WTC11 (cell line): ENCODE measurements around the gene LENEP. TPM values are rescaled to one million over a fixed set of nuclear protein-coding genes. Genes with fewer than 3 reads are reported as not detected.

Experiments used
- ATAC-seq: fragments of 200-7000 bp; cut with Tn5 transposase; 2 replicates; pipeline ENCODE4 v1.10.0; 2021; ENCODE audit warnings: mild to moderate bottlenecking, moderate library complexity
- CTCF ChIA-PET: fragments of 300-600 bp; sonication (Branson Sonifier 250); formaldehyde crosslinking; loops from one replicate; lab custom pipeline; 2021; ENCODE audit warnings: antibody characterized with exemption; lab: Charles Lee
- POLR2A ChIA-PET: fragments of 350-600 bp; sonication (Branson Sonifier 250); formaldehyde crosslinking; loops from one replicate; lab custom pipeline; 2021; ENCODE audit warnings: antibody characterized with exemption; lab: Charles Lee
- DNase-seq: peaks from one replicate; pipeline ENCODE4 v3.0.0; 2021; ENCODE audit warnings: low spot score
- H3K27ac Mint-ChIP-seq: 2 replicates; pipeline ENCODE4 v1.8.0; 2021; ENCODE audit warnings: mixed read lengths
- H3K27me3 Mint-ChIP-seq: 2 replicates; pipeline ENCODE4 v1.8.0; 2021; ENCODE audit warnings: low read depth, mild to moderate bottlenecking, moderate library complexity, mixed read lengths
- H3K36me3 Mint-ChIP-seq: 2 replicates; pipeline ENCODE4 v1.8.0; 2021; ENCODE audit warnings: mixed read lengths
- H3K4me1 Mint-ChIP-seq: 2 replicates; pipeline ENCODE4 v1.8.0; 2022; ENCODE audit warnings: mixed read lengths
- H3K4me3 Mint-ChIP-seq: 2 replicates; pipeline ENCODE4 v1.8.0; 2021; ENCODE audit warnings: mild to moderate bottlenecking, moderate library complexity, mixed read lengths
- H3K9me3 Mint-ChIP-seq: 2 replicates; pipeline ENCODE4 v1.8.0; 2021; ENCODE audit warnings: mixed read lengths
- ATF2 ChIP-seq: sonication (generic); formaldehyde crosslinking; IDR thresholded peaks from 2 replicates; pipeline ENCODE4 v1.8.1; 2022; ENCODE audit warnings: low read depth, missing genetic modification reagents, borderline replicate concordance
- CREB1 ChIP-seq: sonication (generic); formaldehyde crosslinking; IDR thresholded peaks from 2 replicates; pipeline ENCODE4 v1.8.0; 2023; ENCODE audit warnings: mild to moderate bottlenecking, missing genetic modification reagents
- EMX1 ChIP-seq: fragments of 250-450 bp; sonication (Bioruptor Pico); IDR thresholded peaks from 2 replicates; pipeline ENCODE4 v1.8.0; 2021; ENCODE audit warnings: mild to moderate bottlenecking
- ERG ChIP-seq: fragments of 250-450 bp; sonication (Bioruptor Pico); IDR thresholded peaks from 2 replicates; pipeline ENCODE4 v1.8.0; 2021; ENCODE audit warnings: mild to moderate bottlenecking
- ESRRA ChIP-seq: sonication (generic); formaldehyde crosslinking; IDR thresholded peaks from 2 replicates; pipeline ENCODE4 v1.8.1; 2022; ENCODE audit warnings: mild to moderate bottlenecking, missing genetic modification reagents, borderline replicate concordance
- ETV6 ChIP-seq: sonication (generic); formaldehyde crosslinking; IDR thresholded peaks from 2 replicates; pipeline ENCODE4 v1.8.1; 2022; ENCODE audit warnings: mild to moderate bottlenecking, missing genetic modification reagents
- FOXK1 ChIP-seq: sonication (generic); formaldehyde crosslinking; IDR thresholded peaks from 2 replicates; pipeline ENCODE4 v1.8.0; 2022; ENCODE audit warnings: mild to moderate bottlenecking, moderate library complexity, missing genetic modification reagents
- GABPB1 ChIP-seq: sonication (generic); formaldehyde crosslinking; IDR thresholded peaks from 2 replicates; pipeline ENCODE4 v1.8.1; 2023; ENCODE audit warnings: mild to moderate bottlenecking, missing genetic modification reagents
- MAX ChIP-seq: sonication (generic); formaldehyde crosslinking; IDR thresholded peaks from 2 replicates; pipeline ENCODE4 v1.8.0; 2022; ENCODE audit warnings: mild to moderate bottlenecking, missing genetic modification reagents
- MYBL2 ChIP-seq: sonication (generic); formaldehyde crosslinking; IDR thresholded peaks from 2 replicates; pipeline ENCODE4 v1.8.1; 2023; ENCODE audit warnings: mild to moderate bottlenecking, moderate library complexity, missing genetic modification reagents
- NFE2L1 ChIP-seq: sonication (generic); formaldehyde crosslinking; IDR thresholded peaks from 2 replicates; pipeline ENCODE4 v1.8.1; 2023; ENCODE audit warnings: missing genetic modification reagents
- NR1H2 ChIP-seq: sonication (generic); formaldehyde crosslinking; IDR thresholded peaks from 2 replicates; pipeline ENCODE4 v1.9.0; 2021; ENCODE audit warnings: mild to moderate bottlenecking, moderate library complexity, missing genetic modification reagents
- RELA ChIP-seq: sonication (generic); formaldehyde crosslinking; IDR thresholded peaks from 2 replicates; pipeline ENCODE4 v1.8.1; 2022; ENCODE audit warnings: missing genetic modification reagents, mild to moderate bottlenecking, borderline replicate concordance
- RORB ChIP-seq: fragments of 250-450 bp; sonication (Bioruptor Pico); IDR thresholded peaks from 2 replicates; pipeline ENCODE4 v1.9.0; 2021; ENCODE audit warnings: mild to moderate bottlenecking
- ZNF121 ChIP-seq: sonication (generic); formaldehyde crosslinking; IDR thresholded peaks from 2 replicates; pipeline ENCODE4 v1.8.0; 2023; ENCODE audit warnings: missing genetic modification reagents
- ZNF138 ChIP-seq: sonication (generic); formaldehyde crosslinking; conservative IDR thresholded peaks from 2 replicates; pipeline ENCODE4 v1.8.1; 2022; ENCODE audit warnings: mild to moderate bottlenecking, moderate library complexity, missing genetic modification reagents
- ZNF219 ChIP-seq: sonication (generic); formaldehyde crosslinking; IDR thresholded peaks from 2 replicates; pipeline ENCODE4 v1.8.0; 2023; ENCODE audit warnings: missing genetic modification reagents, mild to moderate bottlenecking, borderline replicate concordance
- ZNF263 ChIP-seq: sonication (generic); formaldehyde crosslinking; IDR thresholded peaks from 2 replicates; pipeline ENCODE4 v1.8.1; 2022; ENCODE audit warnings: low read depth, mild to moderate bottlenecking, moderate library complexity, missing genetic modification reagents
- ZNF396 ChIP-seq: fragments of 250-450 bp; sonication (Bioruptor Pico); IDR thresholded peaks from 2 replicates; pipeline ENCODE4 v1.8.0; 2021; ENCODE audit warnings: mild to moderate bottlenecking, moderate library complexity, borderline replicate concordance
- ZNF671 ChIP-seq: fragments of 250-450 bp; sonication (Bioruptor Pico); IDR thresholded peaks from 2 replicates; pipeline ENCODE4 v1.8.0; 2021; ENCODE audit warnings: mild to moderate bottlenecking
- total RNA-seq: library from RNA; stranded (reverse); gene quantifications from 3 replicates; pipeline ENCODE4 v1.2.3, GENCODE V29; 2021
- TF ChIP-seq, protein P1 (sequence below): sonication (generic); formaldehyde crosslinking; IDR thresholded peaks from 2 replicates; pipeline ENCODE4 v1.8.0; 2022; ENCODE audit warnings: missing genetic modification reagents
- TF ChIP-seq, protein P2 (sequence below): fragments of 250-450 bp; sonication (Bioruptor Pico); IDR thresholded peaks from 2 replicates; pipeline ENCODE4 v1.9.0; 2021; ENCODE audit warnings: moderate library complexity, mild to moderate bottlenecking, inconsistent platforms, borderline replicate concordance
- TF ChIP-seq, protein P3 (sequence below): sonication (generic); formaldehyde crosslinking; IDR thresholded peaks from 2 replicates; pipeline ENCODE4 v1.8.1; 2022; ENCODE audit warnings: mild to moderate bottlenecking, moderate library complexity, missing genetic modification reagents
- TF ChIP-seq, protein P4 (sequence below): sonication (generic); formaldehyde crosslinking; IDR thresholded peaks from 2 replicates; pipeline ENCODE4 v1.8.0; 2022; ENCODE audit warnings: mild to moderate bottlenecking, missing genetic modification reagents

LENEP gene
- total RNA-seq, 1 experiment from 2014 or later, result 1.2 TPM

DNA sequence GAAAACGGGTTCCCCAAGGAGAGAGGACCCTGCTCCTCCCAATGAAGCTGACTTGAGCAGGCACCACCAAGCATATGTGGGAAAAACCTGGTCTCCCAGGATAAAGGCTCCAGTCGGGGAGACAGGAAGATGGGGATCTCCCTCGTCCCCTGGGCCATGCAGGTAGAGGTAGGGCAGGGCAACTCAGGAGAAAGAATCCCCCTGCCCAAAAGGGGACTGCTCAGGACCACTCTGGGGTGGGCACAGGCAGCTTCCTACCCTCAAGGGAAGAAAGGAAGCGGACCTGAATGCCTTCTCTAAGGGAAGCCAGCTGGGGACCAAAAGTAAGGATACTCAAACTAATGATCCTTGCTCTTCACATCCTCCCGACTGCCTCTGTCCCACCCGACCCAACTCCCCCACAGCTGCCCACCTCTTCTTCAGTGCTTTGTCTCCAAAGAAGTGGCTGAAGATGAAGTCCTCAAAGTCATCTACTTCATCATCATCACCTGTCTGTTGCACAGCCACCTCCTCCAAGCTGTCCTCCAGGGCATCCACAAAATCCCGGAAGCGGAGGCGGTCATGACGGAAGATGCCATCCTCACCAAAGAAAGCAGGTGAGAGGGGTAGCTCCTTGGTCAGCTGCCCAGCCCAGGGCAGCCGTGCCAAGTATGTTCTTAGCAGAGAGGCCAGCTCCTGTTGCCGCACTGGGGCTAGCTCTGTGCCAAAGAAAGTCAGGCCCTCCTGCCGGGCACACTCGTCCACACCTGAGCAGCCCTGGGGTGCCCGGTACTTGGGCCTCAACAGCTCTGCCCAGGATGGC lies 48.0 kb upstream of the LENEP start:
- ChIA-PET POLR2A (interaction anchor here (0.5 to 1.6 kb wide), 3 partner anchors 11 to 60 kb away, joined by 3 read pairs; partner anchors contain the start of genes PBXIP1 and SHC1), CTCF (interaction anchor here (0.8 to 2.1 kb wide), 9 partner anchors 9 to 276 kb away, joined by 3 to 8 read pairs (median 3); partner anchors contain the start of genes ADAM15 and PMVK)
- Mint-ChIP-seq H3K27ac (no peak overlapping the region), H3K9me3 (no peaks in the 10 kb centered on the region), H3K36me3 (no peaks in the 10 kb centered on the region), H3K4me3 (no peak overlapping the region), H3K27me3 (no peaks in the 10 kb centered on the region), H3K4me1 (peaks cover 21% of the 10 kb centered on the region)
- TF ChIP-seq ERG (no peak), MYBL2 (CRISPR knock-in tag) (no peak), CREB1 (CRISPR knock-in tag) (no peak), NFE2L1 (CRISPR knock-in tag) (no peak), ZNF121 (no peak), ATF2 (CRISPR knock-in tag) (no peak)
- TF ChIP-seq, protein P1, sequence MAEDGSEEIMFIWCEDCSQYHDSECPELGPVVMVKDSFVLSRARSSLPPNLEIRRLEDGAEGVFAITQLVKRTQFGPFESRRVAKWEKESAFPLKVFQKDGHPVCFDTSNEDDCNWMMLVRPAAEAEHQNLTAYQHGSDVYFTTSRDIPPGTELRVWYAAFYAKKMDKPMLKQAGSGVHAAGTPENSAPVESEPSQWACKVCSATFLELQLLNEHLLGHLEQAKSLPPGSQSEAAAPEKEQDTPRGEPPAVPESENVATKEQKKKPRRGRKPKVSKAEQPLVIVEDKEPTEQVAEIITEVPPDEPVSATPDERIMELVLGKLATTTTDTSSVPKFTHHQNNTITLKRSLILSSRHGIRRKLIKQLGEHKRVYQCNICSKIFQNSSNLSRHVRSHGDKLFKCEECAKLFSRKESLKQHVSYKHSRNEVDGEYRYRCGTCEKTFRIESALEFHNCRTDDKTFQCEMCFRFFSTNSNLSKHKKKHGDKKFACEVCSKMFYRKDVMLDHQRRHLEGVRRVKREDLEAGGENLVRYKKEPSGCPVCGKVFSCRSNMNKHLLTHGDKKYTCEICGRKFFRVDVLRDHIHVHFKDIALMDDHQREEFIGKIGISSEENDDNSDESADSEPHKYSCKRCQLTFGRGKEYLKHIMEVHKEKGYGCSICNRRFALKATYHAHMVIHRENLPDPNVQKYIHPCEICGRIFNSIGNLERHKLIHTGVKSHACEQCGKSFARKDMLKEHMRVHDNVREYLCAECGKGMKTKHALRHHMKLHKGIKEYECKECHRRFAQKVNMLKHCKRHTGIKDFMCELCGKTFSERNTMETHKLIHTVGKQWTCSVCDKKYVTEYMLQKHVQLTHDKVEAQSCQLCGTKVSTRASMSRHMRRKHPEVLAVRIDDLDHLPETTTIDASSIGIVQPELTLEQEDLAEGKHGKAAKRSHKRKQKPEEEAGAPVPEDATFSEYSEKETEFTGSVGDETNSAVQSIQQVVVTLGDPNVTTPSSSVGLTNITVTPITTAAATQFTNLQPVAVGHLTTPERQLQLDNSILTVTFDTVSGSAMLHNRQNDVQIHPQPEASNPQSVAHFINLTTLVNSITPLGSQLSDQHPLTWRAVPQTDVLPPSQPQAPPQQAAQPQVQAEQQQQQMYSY (CRISPR knock-in tag), result peak; percentile 75
- DNase-seq, result no peak
- ATAC-seq, result no peak

DNA sequence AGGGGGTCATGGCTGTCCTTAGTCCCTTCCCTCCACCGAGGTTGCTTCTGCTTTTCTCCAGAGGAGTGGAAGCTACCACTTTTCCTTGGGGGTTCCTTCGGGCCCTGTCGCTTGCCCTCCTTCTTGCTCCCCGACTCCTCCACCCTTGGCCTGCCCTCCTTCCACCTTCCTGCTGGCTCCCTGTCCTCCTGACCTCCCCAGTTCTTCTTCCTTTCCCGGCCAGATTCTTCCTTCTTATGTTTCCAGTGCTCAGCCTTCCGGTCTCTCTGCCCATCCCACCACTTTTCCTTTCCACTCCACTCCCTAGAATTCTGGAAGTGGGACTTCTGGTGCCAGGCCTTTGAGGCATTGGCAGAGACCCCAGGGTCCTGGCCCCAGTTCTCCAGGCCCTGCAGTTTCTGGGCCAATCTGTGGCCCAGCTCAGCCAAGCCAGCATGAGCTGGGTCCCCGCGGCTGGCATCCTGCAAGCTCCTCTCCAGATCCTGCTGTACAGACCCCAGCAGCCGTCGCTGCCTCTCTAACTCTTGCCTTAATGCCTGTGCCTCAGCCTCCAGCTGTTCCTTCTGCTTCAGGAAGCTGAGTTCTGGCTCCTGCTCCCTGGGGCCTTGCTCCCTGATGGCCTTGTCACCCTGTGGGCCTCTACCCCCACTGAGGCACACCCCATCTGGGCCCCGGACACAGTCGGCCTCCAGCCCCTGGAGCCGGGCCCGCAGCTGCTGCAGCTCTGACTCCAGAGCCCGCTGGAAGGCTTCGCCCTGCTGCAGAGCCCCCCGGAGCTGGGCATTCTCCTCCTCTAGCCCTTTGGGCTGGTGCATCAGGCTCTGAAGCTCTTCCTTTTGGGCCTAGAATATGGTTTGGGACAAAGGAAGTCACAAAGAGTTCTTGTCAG lies 47.2 kb upstream of the LENEP start:
- no peaks in the 10 kb centered on the region for H3K27me3 Mint-ChIP-seq
- H3K9me3 Mint-ChIP-seq, result no peaks in the 10 kb centered on the region
- ChIA-PET CTCF (interaction anchor here (1.0 to 1.9 kb wide), 4 partner anchors 10 to 277 kb away, joined by 3 to 6 read pairs (median 4); partner anchors contain the start of gene PMVK), POLR2A (interaction anchor here (1.5 to 1.6 kb wide), 2 partner anchors 10 to 25 kb away, joined by 3 read pairs; partner anchors contain the start of genes PBXIP1 and SHC1)
- no peak for ATAC-seq
- DNase-seq, result no peak
- H3K4me1 Mint-ChIP-seq, result peaks cover 12% of the 10 kb centered on the region
- H3K36me3 Mint-ChIP-seq, result no peaks in the 10 kb centered on the region
- no peak overlapping the region for H3K4me3 Mint-ChIP-seq
- peak overlapping the region; percentile 38; the same call in 1 of the 2 replicates for H3K27ac Mint-ChIP-seq
- TF ChIP-seq ETV6 (CRISPR knock-in tag), result no peak
- TF ChIP-seq ZNF138, result no peak
- no peak for TF ChIP-seq FOXK1 (CRISPR knock-in tag)
- TF ChIP-seq EMX1 (CRISPR knock-in tag), result no peak
- TF ChIP-seq ZNF263, result no peak
- no peak for TF ChIP-seq NR1H2 (CRISPR knock-in tag)
- no peak for TF ChIP-seq ZNF396
- no peak for TF ChIP-seq ESRRA (CRISPR knock-in tag)
- TF ChIP-seq, protein P2, sequence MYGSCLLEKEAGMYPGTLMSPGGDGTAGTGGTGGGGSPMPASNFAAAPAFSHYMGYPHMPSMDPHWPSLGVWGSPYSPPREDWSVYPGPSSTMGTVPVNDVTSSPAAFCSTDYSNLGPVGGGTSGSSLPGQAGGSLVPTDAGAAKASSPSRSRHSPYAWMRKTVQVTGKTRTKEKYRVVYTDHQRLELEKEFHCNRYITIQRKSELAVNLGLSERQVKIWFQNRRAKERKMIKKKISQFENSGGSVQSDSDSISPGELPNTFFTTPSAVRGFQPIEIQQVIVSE (CRISPR knock-in tag), result no peak
- TF ChIP-seq ZNF671 (CRISPR knock-in tag), result no peak
- TF ChIP-seq MAX (CRISPR knock-in tag), result no peak
- TF ChIP-seq, protein P3, sequence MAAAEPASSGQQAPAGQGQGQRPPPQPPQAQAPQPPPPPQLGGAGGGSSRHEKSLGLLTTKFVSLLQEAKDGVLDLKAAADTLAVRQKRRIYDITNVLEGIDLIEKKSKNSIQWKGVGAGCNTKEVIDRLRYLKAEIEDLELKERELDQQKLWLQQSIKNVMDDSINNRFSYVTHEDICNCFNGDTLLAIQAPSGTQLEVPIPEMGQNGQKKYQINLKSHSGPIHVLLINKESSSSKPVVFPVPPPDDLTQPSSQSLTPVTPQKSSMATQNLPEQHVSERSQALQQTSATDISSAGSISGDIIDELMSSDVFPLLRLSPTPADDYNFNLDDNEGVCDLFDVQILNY (CRISPR knock-in tag), result no peak
- no peak for TF ChIP-seq ZNF219 (CRISPR knock-in tag)
- TF ChIP-seq, protein P4, sequence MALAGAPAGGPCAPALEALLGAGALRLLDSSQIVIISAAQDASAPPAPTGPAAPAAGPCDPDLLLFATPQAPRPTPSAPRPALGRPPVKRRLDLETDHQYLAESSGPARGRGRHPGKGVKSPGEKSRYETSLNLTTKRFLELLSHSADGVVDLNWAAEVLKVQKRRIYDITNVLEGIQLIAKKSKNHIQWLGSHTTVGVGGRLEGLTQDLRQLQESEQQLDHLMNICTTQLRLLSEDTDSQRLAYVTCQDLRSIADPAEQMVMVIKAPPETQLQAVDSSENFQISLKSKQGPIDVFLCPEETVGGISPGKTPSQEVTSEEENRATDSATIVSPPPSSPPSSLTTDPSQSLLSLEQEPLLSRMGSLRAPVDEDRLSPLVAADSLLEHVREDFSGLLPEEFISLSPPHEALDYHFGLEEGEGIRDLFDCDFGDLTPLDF (CRISPR knock-in tag), result no peak
- no peak for TF ChIP-seq GABPB1
- no peak for TF ChIP-seq RELA
- no peak for TF ChIP-seq RORB (CRISPR knock-in tag)
- TF ChIP-seq, all 79 proteins: peak for 0
